Nucleus accumbens (tissue), 56 donors: ENCODE results near the gene PTPRR.

Source experiments
- DNase-seq, 56 donors: peaks; one replicate each; lab custom pipeline; 2025; lab: John Stamatoyannopoulos, UW

PTPRR gene

DNA sequence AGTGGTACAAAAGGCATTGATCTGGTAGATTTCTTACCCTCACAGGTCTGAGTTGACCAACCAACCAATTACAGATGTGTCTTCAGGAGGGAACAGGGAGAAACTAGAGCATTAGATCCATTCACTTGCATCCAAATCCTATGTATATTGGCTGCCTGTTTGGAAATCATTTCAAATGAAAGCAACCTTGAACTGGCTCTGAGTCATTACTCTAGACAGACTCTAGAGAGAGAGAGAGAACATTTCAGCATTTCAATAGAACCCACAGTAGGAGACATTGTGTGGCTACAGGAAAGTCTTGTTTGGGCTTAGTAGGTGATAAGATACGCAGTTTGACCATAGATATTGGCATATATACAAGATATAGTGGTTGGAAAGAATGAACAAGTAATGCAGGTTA is 114.5 kb downstream of the PTPRR start:
- no peak for DNase-seq

DNA sequence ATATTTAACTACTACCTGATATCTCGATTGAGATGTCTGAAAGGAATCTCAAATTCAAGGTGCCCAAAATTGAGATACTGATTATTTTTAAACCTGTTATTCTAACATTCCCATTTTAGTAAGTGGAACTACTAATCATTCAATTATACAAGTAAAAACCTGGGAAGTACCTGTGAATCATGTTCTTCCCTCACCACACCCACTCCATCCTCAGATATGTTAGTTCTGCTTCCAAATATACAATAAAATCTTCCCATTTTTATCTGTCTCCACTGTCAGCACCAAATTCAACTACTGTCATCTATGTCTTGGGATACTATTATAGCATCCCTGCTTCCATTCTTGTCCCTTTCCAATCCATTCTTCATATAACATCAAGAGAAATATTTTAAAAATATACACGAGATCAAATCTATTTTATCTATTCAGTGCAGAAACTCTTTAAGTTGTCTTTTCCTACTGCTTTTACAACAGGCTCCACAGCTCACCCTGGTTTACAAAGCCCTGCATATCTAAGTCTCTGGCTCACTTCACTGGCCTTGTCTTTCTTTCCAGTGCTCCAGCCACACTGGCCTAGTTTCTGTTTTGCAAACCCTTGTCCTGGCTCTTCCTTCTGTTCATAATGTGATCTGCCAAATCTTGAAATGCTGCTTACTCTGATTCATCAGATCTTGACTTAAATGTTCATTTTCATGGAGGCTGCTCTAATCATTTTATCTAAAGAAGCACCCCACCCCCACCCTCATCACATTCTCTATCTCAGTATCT is 122.3 kb downstream of the PTPRR start:
- peak in 2 of 56 donors; percentile 1 to 3 for DNase-seq

DNA sequence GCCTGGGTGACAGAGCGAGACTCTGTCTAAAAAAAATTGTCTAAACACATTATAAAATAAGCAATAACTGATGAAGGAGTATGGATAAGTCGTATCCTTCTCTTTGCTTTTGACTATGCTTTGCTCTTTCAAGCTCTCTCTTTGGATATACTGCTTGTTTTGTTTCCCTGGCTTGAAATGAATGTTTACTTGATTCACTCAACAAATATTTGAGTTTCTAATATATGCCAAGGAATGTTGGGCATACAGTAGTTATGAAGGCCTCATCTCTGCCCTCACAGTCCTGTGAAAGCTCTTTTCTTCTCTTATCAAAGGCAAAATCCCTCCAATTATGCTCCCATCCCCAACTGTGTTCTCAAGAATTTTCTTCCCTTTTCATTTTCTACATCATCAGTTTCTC is 123.5 kb downstream of the PTPRR start:
- no peak for DNase-seq

DNA sequence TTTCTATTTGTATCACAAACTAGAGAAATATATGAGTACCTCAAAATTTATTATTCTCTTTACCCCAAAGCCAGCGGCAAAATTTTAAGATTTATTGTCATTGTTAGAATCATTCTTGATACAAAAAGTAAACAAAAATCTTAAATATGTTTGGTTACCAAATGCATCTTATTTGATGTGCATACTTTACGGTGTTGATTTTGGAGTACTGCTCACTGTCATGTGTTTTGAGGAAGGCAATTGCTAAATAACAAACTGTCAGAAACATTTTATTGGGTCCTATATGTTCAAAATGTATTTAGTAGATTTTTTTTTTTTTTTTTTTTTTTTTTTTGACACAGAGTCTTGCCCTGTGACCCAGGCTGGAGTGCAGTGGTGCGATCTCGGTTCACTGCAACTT is 124.9 kb downstream of the PTPRR start:
- no peak for DNase-seq

DNA sequence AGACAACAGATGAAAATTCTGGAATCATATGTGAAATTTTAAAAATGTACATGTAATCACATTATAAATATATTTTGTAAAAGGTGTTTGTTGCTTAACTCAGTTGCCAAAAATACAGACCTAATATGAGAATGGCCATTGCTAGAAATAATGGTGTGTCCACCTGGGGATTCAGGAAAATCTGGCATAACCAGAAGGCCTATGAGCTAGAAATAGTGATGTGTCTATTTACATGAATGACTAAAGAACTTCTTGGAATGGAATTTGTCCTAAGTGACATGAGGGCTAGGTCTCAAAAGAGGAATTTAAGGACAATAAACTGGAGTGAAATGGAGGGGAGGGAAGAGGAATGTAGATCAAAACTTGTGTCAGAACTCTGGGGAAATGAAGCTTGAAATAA is 126.4 kb downstream of the PTPRR start:
- no peak for DNase-seq

DNA sequence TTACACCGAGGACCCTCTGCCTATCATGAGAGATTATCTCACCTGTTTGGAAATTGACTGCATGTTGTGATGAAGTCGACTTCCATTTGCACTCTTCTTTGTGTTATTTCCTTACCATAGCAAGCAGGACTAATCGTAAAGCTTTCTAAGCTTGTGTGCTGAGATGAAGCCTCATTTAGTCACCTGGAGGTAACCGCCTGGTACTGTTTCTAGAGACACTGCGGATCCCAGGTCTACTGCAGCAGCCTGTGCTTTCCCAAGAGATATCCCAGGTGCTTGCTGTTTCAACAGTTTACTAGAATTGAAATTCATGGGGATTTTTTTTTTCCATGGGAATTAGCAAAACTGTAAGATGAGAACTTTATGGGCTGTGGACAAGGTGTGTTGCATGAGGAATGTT is 131.8 kb downstream of the PTPRR start:
- DNase-seq = no peak

DNA sequence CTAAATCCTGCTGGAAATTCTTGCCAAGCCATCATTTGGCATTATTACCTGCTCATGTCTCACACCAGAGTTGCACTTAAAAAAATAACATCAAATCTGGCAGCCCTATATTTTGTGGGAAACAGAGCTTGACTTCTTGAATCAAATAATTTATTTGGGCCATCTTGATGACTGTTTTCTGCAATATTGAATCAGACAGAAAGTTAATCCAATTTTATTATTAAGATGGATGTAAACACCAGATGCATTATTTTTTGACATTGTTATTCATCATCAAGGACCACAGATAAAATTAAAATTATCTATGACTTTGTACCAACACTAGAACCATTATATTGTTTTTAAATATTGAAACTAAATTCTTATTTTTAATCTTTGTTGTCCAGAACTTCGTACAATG is 132.9 kb downstream of the PTPRR start:
- DNase-seq = no peak

DNA sequence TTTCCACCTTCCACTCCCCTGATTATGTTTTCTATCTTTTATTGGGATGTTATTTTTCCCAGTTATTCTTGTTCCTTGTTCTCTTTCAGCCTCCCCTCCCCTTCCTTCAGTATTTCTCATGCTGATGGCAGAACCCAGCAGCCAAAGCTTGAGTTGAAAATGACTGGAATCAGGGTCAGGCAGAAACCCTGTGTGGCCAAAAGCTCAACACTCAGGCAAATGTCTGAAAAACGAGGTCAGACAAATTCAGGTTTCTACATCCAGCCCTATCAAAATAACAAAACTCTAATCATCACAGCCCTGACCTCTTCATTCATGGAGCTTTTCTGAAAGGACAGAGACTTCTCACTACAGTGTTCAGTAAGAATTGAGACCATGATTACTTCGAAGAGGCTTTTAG is 134.6 kb downstream of the PTPRR start:
- no peak for DNase-seq

DNA sequence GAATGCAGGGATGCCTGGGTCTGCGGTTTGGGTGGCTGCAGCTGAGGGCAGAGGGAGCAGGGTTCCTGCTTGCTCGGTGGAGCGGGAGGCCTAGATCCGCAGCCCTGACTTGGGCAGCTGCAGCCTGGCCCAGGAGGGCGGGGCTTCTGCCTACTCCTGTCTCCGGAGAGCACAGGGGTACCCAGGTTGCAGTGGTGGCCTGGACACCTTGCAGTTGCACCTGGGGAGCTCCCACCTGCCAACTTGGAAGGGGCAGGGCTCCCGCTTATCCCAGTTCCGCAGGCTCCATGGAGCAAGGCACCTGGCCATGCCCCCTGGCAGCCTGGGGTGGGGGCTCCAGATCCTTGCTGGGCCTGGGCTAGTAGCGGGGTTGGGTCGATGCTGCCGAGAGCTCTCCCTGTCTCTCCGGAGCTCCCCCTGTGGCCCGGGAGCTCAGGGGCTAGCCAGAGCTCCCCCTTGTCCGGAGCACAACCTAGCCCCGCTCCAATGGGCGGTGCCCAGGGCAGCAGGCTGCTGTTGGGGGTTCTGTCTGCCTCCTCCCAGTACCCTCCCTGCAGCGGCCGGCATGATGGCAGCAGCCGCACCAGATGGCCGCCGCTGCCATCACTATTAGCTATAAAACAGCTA is 136.4 kb downstream of the PTPRR start:
- no peak for DNase-seq

DNA sequence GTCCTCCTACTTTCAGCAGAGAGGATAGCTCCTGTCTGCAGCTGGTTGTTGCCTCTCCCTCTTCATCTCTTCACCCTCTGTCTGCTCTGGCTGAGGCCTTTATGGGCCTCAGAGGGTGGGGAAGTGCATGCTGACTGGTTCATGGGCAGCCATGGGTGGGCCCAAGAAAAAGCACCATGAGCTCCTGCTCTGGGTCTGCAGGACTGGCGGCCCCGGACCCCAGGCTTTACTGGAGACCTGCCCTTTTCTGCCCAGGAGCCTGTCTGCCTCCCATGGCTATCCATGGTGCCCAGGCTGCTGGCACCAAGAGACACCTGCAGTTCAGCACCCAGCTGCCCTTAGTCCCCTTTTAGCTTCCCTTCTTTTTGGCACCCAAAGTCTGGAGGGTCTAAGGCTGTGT is 137.1 kb downstream of the PTPRR start:
- no peak for DNase-seq

DNA sequence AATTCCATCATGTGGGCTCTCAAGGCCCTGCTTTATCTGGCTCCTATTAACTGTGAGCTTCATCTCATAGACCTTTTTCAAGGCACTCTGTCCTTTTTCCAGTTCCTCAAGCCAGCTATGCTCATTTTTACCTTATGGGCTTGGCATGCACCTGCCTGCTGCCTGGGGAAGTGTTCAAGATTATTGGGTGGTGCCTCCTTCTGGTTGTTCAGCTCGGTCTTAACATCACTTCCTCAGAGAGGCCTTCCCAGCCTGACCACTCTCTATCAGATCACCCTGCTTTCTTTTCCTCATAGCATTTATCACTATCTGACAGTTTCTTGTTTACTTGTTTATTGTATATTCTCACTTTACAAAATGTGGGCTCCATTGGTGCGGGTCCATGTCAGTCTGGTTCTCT is 141.3 kb downstream of the PTPRR start:
- DNase-seq = no peak

DNA sequence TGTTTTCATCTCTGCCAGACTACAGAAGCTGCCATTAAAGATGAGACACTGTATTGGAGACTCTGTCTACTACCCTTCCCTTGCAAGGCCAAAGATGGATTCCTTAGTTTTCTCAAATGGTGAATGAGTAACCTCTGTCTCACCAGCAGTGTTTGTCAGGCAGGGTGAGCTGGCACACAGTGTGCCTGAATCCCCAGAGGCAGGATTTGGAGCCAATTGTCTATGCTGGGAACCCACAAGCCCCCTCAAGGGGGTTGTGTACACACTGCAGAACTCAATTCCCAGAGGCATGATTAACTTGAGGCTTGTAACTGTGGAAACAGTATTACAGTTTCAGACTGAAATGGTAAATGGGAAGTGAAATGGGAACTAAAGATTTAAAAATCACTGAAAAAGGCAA is 146.5 kb downstream of the PTPRR start:
- DNase-seq = no peak

DNA sequence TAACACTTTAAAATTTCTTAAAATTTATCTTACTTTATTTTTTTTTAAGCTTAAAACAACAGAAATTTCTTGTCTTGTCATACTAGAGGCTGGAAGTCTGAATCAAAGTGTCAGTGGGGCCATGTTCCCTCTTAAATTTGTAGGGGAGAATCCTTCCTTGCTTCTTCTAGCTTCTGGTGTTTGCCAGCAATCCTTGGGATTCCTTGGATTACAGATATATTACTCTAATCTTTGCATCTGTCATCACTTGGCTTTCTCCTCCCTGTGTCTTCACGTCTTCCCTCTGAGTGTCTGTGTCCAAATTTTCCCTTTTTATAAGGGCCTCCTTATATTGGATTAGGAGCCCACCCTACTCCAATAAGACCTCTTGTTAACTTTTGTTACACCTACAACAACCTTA is 147.7 kb downstream of the PTPRR start:
- DNase-seq = no peak

DNA sequence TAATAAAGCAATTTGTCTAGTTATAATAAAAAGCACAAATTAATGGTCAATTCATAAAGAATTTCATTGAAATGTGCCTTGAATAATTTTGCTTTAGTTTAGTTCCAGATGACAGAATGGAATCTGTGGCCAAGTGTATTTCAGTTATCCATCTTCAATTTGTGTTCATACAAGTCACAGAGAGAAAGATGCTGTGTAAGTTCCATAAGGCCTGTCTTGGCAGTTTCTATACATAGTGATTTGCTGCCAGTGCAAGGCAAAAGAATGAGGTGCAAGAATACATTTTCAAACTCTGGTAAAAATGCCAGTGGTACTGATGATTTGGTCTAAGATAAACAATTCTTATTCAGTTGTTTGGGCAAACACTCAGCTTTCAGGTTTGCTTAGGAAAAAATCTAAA is 149.0 kb downstream of the PTPRR start:
- no peak for DNase-seq

DNA sequence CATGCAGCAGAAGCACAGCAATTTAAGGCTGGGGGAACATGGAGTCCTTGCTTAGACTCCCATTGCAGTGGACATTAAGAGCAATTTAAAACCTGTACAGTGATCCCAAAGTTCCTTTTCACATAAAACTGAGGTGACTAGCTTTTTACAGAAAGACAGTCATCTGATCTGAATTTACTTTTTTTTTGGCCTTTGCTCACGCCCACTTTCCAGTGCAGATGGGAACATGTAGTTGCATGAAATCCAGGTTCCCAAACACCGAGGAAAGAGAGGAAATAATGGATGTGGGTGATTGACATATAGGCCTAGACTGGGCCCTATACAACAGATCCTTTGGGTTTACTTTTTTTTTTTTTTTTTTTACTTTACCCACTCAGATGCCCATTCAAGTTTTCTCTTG is 156.9 kb downstream of the PTPRR start:
- DNase-seq = no peak

DNA sequence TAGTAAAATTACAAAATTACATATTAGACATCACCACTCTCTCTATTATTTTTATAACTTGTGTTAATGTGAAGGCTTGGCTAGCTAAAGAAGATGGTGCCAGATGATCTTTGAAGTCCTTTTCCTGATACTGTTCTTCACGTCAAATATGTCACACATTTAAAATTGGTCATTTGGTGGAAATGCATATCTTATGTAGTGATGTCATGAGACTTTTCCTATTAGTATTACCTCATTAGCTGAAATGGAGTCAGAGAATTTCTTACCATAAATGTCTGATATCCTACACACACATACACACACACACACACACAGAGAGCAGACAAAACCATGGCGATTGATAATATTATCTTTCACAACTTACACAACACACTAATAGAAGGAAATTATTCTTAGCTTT is 158.5 kb downstream of the PTPRR start:
- no peak for DNase-seq

DNA sequence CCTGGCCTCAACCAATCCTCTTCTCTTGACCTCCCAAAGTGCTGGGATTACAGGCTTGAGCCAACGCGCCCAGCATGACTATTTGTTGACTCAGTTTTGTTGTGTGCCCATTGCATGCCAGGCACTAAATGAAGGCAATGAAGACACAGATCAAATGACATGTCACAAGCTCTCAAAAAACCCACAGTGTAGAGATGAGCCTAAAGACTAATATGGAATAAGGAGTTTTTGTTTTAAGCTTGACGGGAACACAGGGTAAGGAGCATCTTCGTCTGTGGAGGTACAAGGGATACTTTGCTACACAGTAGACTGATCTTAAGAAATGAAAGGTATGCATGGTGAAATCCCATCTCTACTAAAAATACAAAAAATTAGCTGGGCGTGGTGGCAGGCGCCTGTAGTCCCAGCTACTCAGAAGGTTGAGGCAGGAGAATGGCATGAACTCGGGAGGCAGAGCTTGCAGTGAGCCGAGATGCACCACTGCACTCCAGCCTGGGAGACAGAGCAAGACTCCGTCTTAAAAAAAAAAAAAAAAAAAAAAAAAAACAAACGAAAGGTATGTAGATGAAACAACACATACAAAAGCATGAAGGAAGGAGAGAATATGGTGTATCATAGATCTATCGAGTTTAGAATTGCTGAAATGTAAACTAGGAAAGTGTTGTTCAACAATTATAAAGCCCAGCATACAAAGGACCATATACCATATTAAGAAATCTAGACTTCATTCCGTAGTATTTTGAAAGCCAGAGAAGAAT is 161.2 kb downstream of the PTPRR start:
- DNase-seq = no peak

DNA sequence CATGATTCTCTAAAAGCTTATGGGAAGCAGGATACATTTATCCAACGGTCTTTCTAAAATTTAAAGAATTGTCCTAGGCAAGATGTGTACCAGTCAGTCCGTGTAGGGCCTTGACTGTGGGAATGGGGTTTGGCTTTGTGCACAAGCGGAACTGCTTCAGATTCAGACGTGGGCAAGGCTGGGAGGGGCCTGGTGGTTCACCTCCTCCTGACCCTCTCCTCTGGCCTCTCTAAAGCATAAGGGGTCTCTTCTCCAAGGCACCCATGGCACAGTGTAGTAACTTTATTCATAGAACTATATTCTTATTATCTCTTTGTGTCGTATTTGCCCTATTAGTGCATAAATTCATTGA is 162.1 kb downstream of the PTPRR start:
- DNase-seq = no peak

DNA sequence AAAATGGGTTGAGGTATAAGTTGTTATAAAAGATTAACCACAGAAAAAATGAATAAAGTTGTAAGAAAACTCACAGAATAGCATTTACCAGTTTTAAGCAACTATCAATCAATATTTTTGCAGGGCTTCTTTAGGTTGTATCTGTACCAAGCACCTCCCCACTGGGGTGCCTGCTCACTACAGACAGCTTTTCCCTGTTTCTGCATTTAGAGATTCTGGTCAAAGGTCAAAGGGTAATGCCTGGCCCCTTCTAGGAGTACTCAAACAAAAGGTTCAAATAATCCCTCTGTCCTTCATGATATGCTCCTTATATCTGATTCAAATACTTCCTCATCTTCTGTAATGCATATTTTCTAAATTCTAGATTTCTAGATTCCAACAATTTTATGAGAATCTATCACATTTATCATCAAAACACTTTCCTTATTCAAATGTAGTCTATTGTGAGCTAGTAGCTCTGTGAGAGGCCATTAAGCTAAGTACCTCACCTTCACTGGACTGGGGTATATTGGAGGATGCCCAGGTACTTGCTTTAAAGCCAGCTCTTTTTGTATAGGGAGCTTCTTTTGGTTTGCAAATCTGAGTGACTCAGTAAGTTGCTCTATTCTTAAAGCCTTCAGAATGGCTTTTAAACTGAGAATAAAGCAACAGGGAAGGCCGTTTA is 162.6 kb downstream of the PTPRR start:
- DNase-seq = no peak

DNA sequence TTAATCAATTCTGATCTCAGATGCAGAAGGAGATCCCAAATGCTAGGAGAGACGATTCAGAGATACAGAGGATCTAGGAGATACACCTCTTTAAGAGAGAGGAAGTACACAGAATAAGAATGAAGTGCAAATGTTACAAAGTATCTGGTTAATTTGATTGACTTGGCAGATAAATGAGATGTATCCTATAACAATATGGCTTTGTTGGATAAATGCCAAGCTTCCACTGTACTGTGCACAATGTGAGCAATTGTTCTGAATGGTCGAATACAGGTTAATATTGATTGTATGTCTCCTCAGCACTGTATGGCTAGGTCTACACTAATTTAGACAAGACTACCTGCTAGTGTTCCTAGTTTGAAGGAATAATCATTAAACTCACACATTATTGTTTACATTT is 163.7 kb downstream of the PTPRR start:
- no peak for DNase-seq

DNA sequence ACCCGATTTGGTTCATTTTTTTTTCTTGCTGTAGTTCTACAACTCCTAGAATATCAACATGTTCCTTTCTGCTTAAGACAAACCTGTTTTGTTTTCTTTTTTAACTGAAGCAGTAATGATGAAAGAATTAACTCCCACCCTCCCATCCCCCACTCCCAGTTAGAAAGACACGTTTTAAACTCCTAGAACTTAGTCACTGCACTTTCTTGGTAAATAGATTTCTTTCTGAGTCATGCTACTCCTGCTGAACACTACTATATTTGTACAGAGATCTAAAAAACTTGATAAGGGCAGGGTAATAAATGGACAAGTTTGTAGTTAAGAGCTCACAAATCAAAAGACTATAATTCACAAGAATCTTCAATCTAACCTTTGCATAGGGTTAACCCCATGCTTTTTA is 164.4 kb downstream of the PTPRR start:
- peak in 1 of 56 donors; percentile 4 for DNase-seq
